H1 (cell line): ENCODE results near the gene PTMS. TPM values are rescaled to one million over a fixed set of nuclear protein-coding genes. Genes with fewer than 3 reads are reported as not detected.
"Not testable (repeated sequence)": the region's sequence is repeated elsewhere in the genome, so short reads cannot be mapped to it uniquely, and the experiment has no call there.

Experiments
- CTCF ChIA-PET: fragments of 300-600 bp; sonication (Branson Sonifier 250); formaldehyde crosslinking; loops from one replicate; lab custom pipeline; 2021; ENCODE audit not compliant: partially characterized antibody; lab: Charles Lee
- POLR2A ChIA-PET: fragments of 300-600 bp; sonication (Branson Sonifier 250); formaldehyde crosslinking; loops from one replicate; lab custom pipeline; 2021; ENCODE audit warnings: inconsistent platforms; ENCODE audit not compliant: partially characterized antibody; lab: Charles Lee
- DNase-seq, 2 experiments: peaks; one replicate each; pipeline versions ENCODE4 v3.0.0 to v3.0.0-alpha.2; 2010 to 2022; ENCODE audit warnings: low spot score in 2 of 2, low read depth in 1 of 2, mixed read lengths in 1 of 2
- FAIRE-seq: peaks from 2 replicates; lab custom pipeline; 2011; peaks lifted over from hg19 to GRCh38; lab: Jason Lieb, UNC
- H2AFZ ChIP-seq: 2 replicates; pipeline ENCODE4 v1.8.1; 2012; ENCODE audit warnings: low read length, inconsistent platforms
- H2AK5ac ChIP-seq: 2 replicates; pipeline ENCODE4 v1.6.1; 2013; ENCODE audit warnings: low read depth, low read length
- H2BK120ac ChIP-seq: replicated peaks from 2 replicates; pipeline ENCODE3; 2013; ENCODE audit warnings: low read depth, low read length, inconsistent platforms
- H2BK12ac ChIP-seq: 2 replicates; pipeline ENCODE4 v1.6.1; 2013; ENCODE audit warnings: low read depth, low read length
- H2BK15ac ChIP-seq: 2 replicates; pipeline ENCODE4 v1.6.1; 2013; ENCODE audit warnings: low read length
- H2BK20ac ChIP-seq: 2 replicates; pipeline ENCODE4 v1.6.1; 2013; ENCODE audit warnings: low read length
- H2BK5ac ChIP-seq: 2 replicates; pipeline ENCODE4 v1.6.1; 2013; ENCODE audit warnings: low read depth, low read length
- H3K14ac ChIP-seq: 2 replicates; pipeline ENCODE4 v1.6.1; 2013; ENCODE audit warnings: inconsistent platforms; ENCODE audit not compliant: insufficient read length
- H3K18ac ChIP-seq: 2 replicates; pipeline ENCODE4 v1.6.1; 2013; ENCODE audit warnings: low read length; ENCODE audit errors: extremely low read depth
- H3K23ac ChIP-seq: 2 replicates; pipeline ENCODE4 v1.6.1; 2013; ENCODE audit warnings: inconsistent platforms; ENCODE audit not compliant: insufficient read length
- H3K23me2 ChIP-seq: 2 replicates; pipeline ENCODE4 v1.6.1; 2013; ENCODE audit warnings: low read depth, low read length
- H3K27ac ChIP-seq: 2 replicates; pipeline ENCODE4 v1.6.1; 2011; ENCODE audit warnings: low read depth, low read length, inconsistent platforms
- H3K27me3 ChIP-seq, 4 experiments: replicated peaks in 1 of 4; 1 replicate in 1 of 4; 2 replicates in 3 of 4; pipeline versions ENCODE4 v1.6.1 to v1.8.1; 2011 to 2013; ENCODE audit warnings: low read length in 3 of 4, mild to moderate bottlenecking in 3 of 4, inconsistent platforms in 2 of 4, mixed read lengths in 2 of 4, moderate library complexity in 1 of 4; ENCODE audit not compliant: control insufficient read depth in 3 of 4, insufficient read depth in 3 of 4; ENCODE audit errors: extremely low read depth in 1 of 4
- H3K36me3 ChIP-seq, 4 experiments: 2 replicates each; pipeline versions ENCODE4 v1.6.1 to v1.8.1; 2011 to 2013; ENCODE audit warnings: mild to moderate bottlenecking in 4 of 4, low read length in 3 of 4, moderate library complexity in 2 of 4, control low read depth in 1 of 4, inconsistent platforms in 1 of 4; ENCODE audit not compliant: insufficient read depth in 4 of 4, control insufficient read depth in 2 of 4
- H3K4ac ChIP-seq: replicated peaks from 2 replicates; pipeline ENCODE3; 2013; ENCODE audit warnings: low read length, low read depth, mixed read lengths, inconsistent platforms; ENCODE audit not compliant: insufficient read length
- H3K4me1 ChIP-seq, 4 experiments: replicated peaks in 1 of 4; 1 replicate in 1 of 4; 2 replicates in 3 of 4; pipeline versions ENCODE4 v1.6.1 to v1.8.1; 2011 to 2013; ENCODE audit warnings: low read length in 3 of 4, inconsistent platforms in 2 of 4, mixed read lengths in 1 of 4; ENCODE audit not compliant: insufficient read depth in 4 of 4, control insufficient read depth in 3 of 4
- H3K4me2 ChIP-seq, 2 experiments: 2 replicates each; pipeline versions ENCODE4 v1.6.1 to v1.8.1; 2011 to 2013; ENCODE audit warnings: low read depth in 2 of 2, low read length in 2 of 2, control low read depth in 1 of 2, inconsistent platforms in 1 of 2, mild to moderate bottlenecking in 1 of 2; ENCODE audit not compliant: insufficient read depth in 1 of 2
- H3K4me3 ChIP-seq, 4 experiments: fragments of 200-600, 300-600 bp in 1 of 4; sonication (generic), shearing (Covaris generic), sonication (Bioruptor Twin) in 1 of 4; 2 replicates each; pipeline versions ENCODE4 v1.5.1 to v1.8.1; 2011 to 2016; ENCODE audit warnings: low read length in 4 of 4, low read depth in 3 of 4, control low read depth in 2 of 4, inconsistent platforms in 2 of 4, mild to moderate bottlenecking in 2 of 4, mixed read lengths in 1 of 4, moderate library complexity in 1 of 4; ENCODE audit not compliant: insufficient read depth in 2 of 4; ENCODE audit errors: extremely low read depth in 1 of 4
- H3K56ac ChIP-seq: replicated peaks from 2 replicates; pipeline ENCODE3; 2013; ENCODE audit warnings: low read depth, mild to moderate bottlenecking, mixed read lengths, low read length, inconsistent platforms; ENCODE audit not compliant: insufficient read length
- H3K79me1 ChIP-seq: 2 replicates; pipeline ENCODE4 v1.6.1; 2013; ENCODE audit warnings: low read depth, low read length, control low read depth
- H3K79me2 ChIP-seq, 2 experiments: 2 replicates each; pipeline versions ENCODE4 v1.6.1 to v1.8.1; 2012 to 2013; ENCODE audit warnings: low read length in 2 of 2, mild to moderate bottlenecking in 2 of 2, inconsistent platforms in 1 of 2; ENCODE audit not compliant: insufficient read depth in 2 of 2, control insufficient read depth in 1 of 2
- H3K9ac ChIP-seq, 4 experiments: replicated peaks in 1 of 4; 1 replicate in 1 of 4; 2 replicates in 3 of 4; pipeline versions ENCODE4 v1.6.1 to v1.8.1; 2011 to 2013; ENCODE audit warnings: low read depth in 3 of 4, low read length in 3 of 4, control low read depth in 2 of 4, mild to moderate bottlenecking in 2 of 4, moderate library complexity in 2 of 4, inconsistent platforms in 1 of 4; ENCODE audit errors: extremely low read depth in 1 of 4
- H3K9me3 ChIP-seq, 2 experiments: 2 replicates each; pipeline versions ENCODE4 v1.6.1 to v1.8.1; 2012 to 2013; ENCODE audit warnings: mild to moderate bottlenecking in 2 of 2, moderate library complexity in 2 of 2, control low read depth in 1 of 2, inconsistent platforms in 1 of 2, low read depth in 1 of 2, low read length in 1 of 2, mixed read lengths in 1 of 2; ENCODE audit not compliant: insufficient read depth in 2 of 2
- H4K20me1 ChIP-seq, 2 experiments: replicated peaks in 1 of 2; 2 replicates each; pipeline versions ENCODE3 to v1.8.1; 2011 to 2013; ENCODE audit warnings: inconsistent platforms in 2 of 2, low read length in 2 of 2, mild to moderate bottlenecking in 1 of 2; ENCODE audit not compliant: insufficient read depth in 2 of 2, control insufficient read depth in 1 of 2
- H4K5ac ChIP-seq: 2 replicates; pipeline ENCODE4 v1.6.1; 2013; ENCODE audit warnings: low read length, low read depth, mixed read lengths, inconsistent platforms; ENCODE audit not compliant: insufficient read length
- H4K8ac ChIP-seq: 2 replicates; pipeline ENCODE4 v1.8.0; 2013; ENCODE audit warnings: mild to moderate bottlenecking, moderate library complexity, low read length, inconsistent platforms; ENCODE audit not compliant: insufficient read depth; ENCODE audit errors: extremely low read depth
- H4K91ac ChIP-seq: replicated peaks from 2 replicates; pipeline ENCODE3; 2013; ENCODE audit warnings: low read length, mixed read lengths, inconsistent platforms; ENCODE audit not compliant: insufficient read length
- whole genome bisulfite sequencing, 2 experiments: shearing (Covaris generic) in 1 of 2; methylation state at CpG; one replicate each; pipeline versions ENCODE4 v1.1.6 to v1.1.7; 2013 to 2015; ENCODE audit warnings: low lambda C conversion rate in 2 of 2, mixed read lengths in 2 of 2, inconsistent platforms in 1 of 2, low coverage in 1 of 2, missing lambda C conversion rate in 1 of 2; ENCODE audit not compliant: insufficient replicate concordance in 2 of 2, insufficient coverage in 1 of 2, insufficient read length in 1 of 2; ENCODE audit errors: extremely low coverage in 1 of 2, missing lambda C conversion rate in 1 of 2; 5-methylcytosine and 5-hydroxymethylcytosine counted together
- polyA plus RNA-seq, 7 experiments: library from polyadenylated mRNA; depleted of rRNA in 3 of 7; stranded (reverse) in 5 of 7; unstranded in 2 of 7; fragments of >200 nt in 5 of 7; fragments of 200-250 nt in 2 of 7; gene quantifications; 1 replicate in 5 of 7; 2 replicates in 1 of 7; 4 replicates in 1 of 7; pipeline versions ENCODE4 v1.2.1 to v1.2.3, GENCODE V29; 2011 to 2013; ENCODE audit warnings: missing spikeins in 2 of 7, mixed read lengths in 2 of 7
- total RNA-seq: library from RNA; stranded (reverse); fragmentation: NEBNext Ultra II Directional; extraction: Animal tissue kit (Norgen Biotek cat#: 25700); gene quantifications from 2 replicates; pipeline ENCODE4 v1.2.1, GENCODE V29; 2021

The PTMS gene
- total and polyA plus RNA-seq, 2 of the 8 experiments (the other 6 are each of a cell fraction or from before 2014, with no cell fraction given) = 444 to 553 TPM

DNA sequence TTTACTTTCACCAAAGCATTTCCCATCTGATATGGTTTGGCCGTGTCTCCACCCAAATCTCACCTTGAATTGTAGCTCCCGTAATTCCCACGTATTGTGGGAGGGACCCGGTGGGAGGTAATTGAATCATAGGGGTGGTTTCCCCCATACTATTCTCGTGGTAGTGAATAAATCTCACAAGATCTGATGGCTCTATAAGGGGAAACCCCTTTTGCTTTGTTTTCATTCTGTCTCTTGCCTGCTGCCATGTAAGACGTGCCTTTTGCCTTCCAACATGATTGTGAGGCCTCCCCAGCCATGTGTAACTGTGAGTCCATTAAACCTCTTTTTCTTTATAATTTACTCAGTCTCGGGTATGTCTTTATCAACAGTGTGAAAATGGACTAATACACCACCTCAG is 22.9 kb upstream of the PTMS start:
- not testable (repeated sequence) for H3K4me1 ChIP-seq, H3K14ac ChIP-seq, H4K8ac ChIP-seq, H4K91ac ChIP-seq, H3K4ac ChIP-seq, H3K4me3 ChIP-seq, H2BK15ac ChIP-seq, DNase-seq, H2BK12ac ChIP-seq, H3K79me1 ChIP-seq, H2BK20ac ChIP-seq, H2BK5ac ChIP-seq, H3K9ac ChIP-seq, H3K4me2 ChIP-seq, H2BK120ac ChIP-seq, H3K23ac ChIP-seq, H3K9me3 ChIP-seq, FAIRE-seq, H4K5ac ChIP-seq, H4K20me1 ChIP-seq, H2AFZ ChIP-seq, H3K56ac ChIP-seq, H2AK5ac ChIP-seq, H3K23me2 ChIP-seq, H3K18ac ChIP-seq, H3K27ac ChIP-seq, H3K79me2 ChIP-seq, H3K27me3 ChIP-seq
- ChIA-PET POLR2A (interaction anchor here (0.6 to 1.6 kb wide), 4 partner anchors 9 to 130 kb away, joined by 3 to 10 read pairs (median 4); partner anchors contain the start of genes CDCA3, MLF2 and USP5), CTCF (interaction anchor here (1.9 kb wide), 1 partner anchor 81 kb away, joined by 5 read pairs; no protein-coding TSS in a partner anchor)
- H3K36me3 ChIP-seq = peaks cover 9 to 27% (median 17%) of the 10 kb centered on the region in 4 experiments
- 82% methylated on average over 7 of the region's 7 CpGs; no CpG with 5 or more reads in 1 of the 2 experiments for WGBS, 2 experiments
